MM.1S (cell line): ENCODE data around the gene PAAF1.

Experiments
- DNase-seq: peaks from one replicate; pipeline ENCODE4 v3.0.0-alpha.2; 2015
- H2AFZ ChIP-seq: fragments of 300-600 bp; sonication (generic); 2 replicates; pipeline ENCODE4 v1.6.0; 2016; ENCODE audit warnings: antibody characterized with exemption, low read length
- H3F3A ChIP-seq: fragments of 300-600 bp; sonication (generic); 2 replicates; pipeline ENCODE4 v1.6.1; 2016; ENCODE audit warnings: mild to moderate bottlenecking, antibody characterized with exemption, low read length, moderate library complexity, mixed read lengths; ENCODE audit not compliant: insufficient read depth
- H3K27ac ChIP-seq: fragments of 300-600 bp; sonication (generic); 2 replicates; pipeline ENCODE4 v1.5.1; 2016; ENCODE audit warnings: mild to moderate bottlenecking, low read length
- H3K27me3 ChIP-seq: fragments of 300-600 bp; sonication (generic); replicated peaks from 2 replicates; pipeline ENCODE4 v1.6.0; 2016; ENCODE audit warnings: low read length; ENCODE audit not compliant: insufficient read depth
- H3K36me3 ChIP-seq: fragments of 300-600 bp; sonication (generic); replicated peaks from 2 replicates; pipeline ENCODE4 v1.6.1; 2016; ENCODE audit warnings: mild to moderate bottlenecking, low read length, mixed read lengths; ENCODE audit not compliant: insufficient read depth
- H3K4me1 ChIP-seq: fragments of 300-600 bp; sonication (generic); 2 replicates; pipeline ENCODE4 v1.6.1; 2016; ENCODE audit warnings: low read length, mixed read lengths
- H3K4me2 ChIP-seq: fragments of 300-600 bp; sonication (generic); 2 replicates; pipeline ENCODE4 v1.6.0; 2016; ENCODE audit warnings: low read depth, low read length
- H3K4me3 ChIP-seq: fragments of 300-600 bp; sonication (generic); 2 replicates; pipeline ENCODE4 v1.5.1; 2016; ENCODE audit warnings: low read length, mixed read lengths
- H3K79me2 ChIP-seq: fragments of 300-600 bp; sonication (generic); 2 replicates; pipeline ENCODE4 v1.6.1; 2016; ENCODE audit warnings: mixed run types, low read length, mixed read lengths
- H3K9ac ChIP-seq: fragments of 300-600 bp; sonication (generic); 2 replicates; pipeline ENCODE4 v1.6.1; 2016; ENCODE audit warnings: low read length, mixed read lengths
- H3K9me2 ChIP-seq: fragments of 300-600 bp; sonication (generic); replicated peaks from 2 replicates; pipeline ENCODE4 v1.6.1; 2016; ENCODE audit warnings: mild to moderate bottlenecking, low read length, mixed read lengths; ENCODE audit not compliant: insufficient read depth
- H3K9me3 ChIP-seq: fragments of 300-600 bp; sonication (generic); replicated peaks from 2 replicates; pipeline ENCODE4 v1.6.1; 2016; ENCODE audit warnings: mild to moderate bottlenecking, low read length, mixed read lengths; ENCODE audit not compliant: insufficient read depth
- H4K20me1 ChIP-seq: fragments of 300-600 bp; sonication (generic); 2 replicates; pipeline ENCODE4 v1.6.1; 2016; ENCODE audit warnings: mild to moderate bottlenecking, low read length, moderate library complexity, mixed read lengths; ENCODE audit not compliant: insufficient read depth
- CTCF ChIP-seq: fragments of 300-600 bp; sonication (generic); IDR thresholded peaks from 2 replicates; pipeline ENCODE4 v1.5.1; 2016; ENCODE audit warnings: antibody characterized with exemption, low read length, mixed read lengths
- EZH2 ChIP-seq: fragments of 300-600 bp; sonication (generic); optimal IDR thresholded peaks from 2 replicates; pipeline ENCODE3; 2017; ENCODE audit warnings: low read depth, mild to moderate bottlenecking, antibody characterized with exemption, low read length, mixed read lengths
- EZH2phosphoT487 ChIP-seq: fragments of 300-600 bp; sonication (generic); IDR thresholded peaks from 2 replicates; pipeline ENCODE4 v1.6.1; 2018; ENCODE audit warnings: antibody characterized with exemption, low read length

PAAF1 gene

GRCh38 chr11:73962101-73962705, 85.4 kb downstream of the PAAF1 start:
- DNase-seq: no peak
- no peaks in the 10 kb centered on the region; the same call in 1 of the 2 replicates for H3K27me3 ChIP-seq
- no peaks in the 10 kb centered on the region for H3K36me3 ChIP-seq
- no peak overlapping the region for H3K4me3 ChIP-seq
- no peaks in the 10 kb centered on the region for H3K9me3 ChIP-seq
- H3F3A ChIP-seq: no peaks in the 10 kb centered on the region
- H4K20me1 ChIP-seq: no peaks in the 10 kb centered on the region
- no peak for TF ChIP-seq EZH2phosphoT487
- TF ChIP-seq EZH2: no peak
- no peak for TF ChIP-seq CTCF
- H3K4me1 ChIP-seq: peaks cover 6% of the 10 kb centered on the region; the same call in 1 of the 2 replicates
- no peak overlapping the region for H3K9ac ChIP-seq
- no peak overlapping the region for H2AFZ ChIP-seq
- H3K79me2 ChIP-seq: no peaks in the 10 kb centered on the region
- H3K9me2 ChIP-seq: no peaks in the 10 kb centered on the region
- H3K4me2 ChIP-seq: no peak overlapping the region
- no peak overlapping the region for H3K27ac ChIP-seq

- no peak overlapping the region for H3K4me3 ChIP-seq
- no peaks in the 10 kb centered on the region for H3K9me2 ChIP-seq
- TF ChIP-seq CTCF: no peak
- no peak for TF ChIP-seq EZH2
- TF ChIP-seq EZH2phosphoT487: no peak
- H3K4me2 ChIP-seq: peak overlapping the region; percentile 36; the same call in 1 of the 2 replicates
- H3F3A ChIP-seq: no peaks in the 10 kb centered on the region
- DNase-seq: no peak
- H3K27me3 ChIP-seq: no peaks in the 10 kb centered on the region
- H2AFZ ChIP-seq: peak overlapping the region; percentile 70
- H3K4me1 ChIP-seq: peaks cover 6% of the 10 kb centered on the region; the same call in 1 of the 2 replicates
- H3K27ac ChIP-seq: no peak overlapping the region
- H3K9me3 ChIP-seq: no peaks in the 10 kb centered on the region
- H3K79me2 ChIP-seq: no peaks in the 10 kb centered on the region
- H3K36me3 ChIP-seq: no peaks in the 10 kb centered on the region
- H4K20me1 ChIP-seq: no peaks in the 10 kb centered on the region
- H3K9ac ChIP-seq: no peak overlapping the region; the same call in 1 of the 2 replicates
Measured at GRCh38 chr11:73963861-73964260, 87.1 kb downstream of the PAAF1 start.

- Histone ChIP-seq H4K20me1 (no peaks in the 10 kb centered on the region), H3K79me2 (no peaks in the 10 kb centered on the region), H2AFZ (0 out of 2 replicates have a peak overlapping the region, but pooled peaks have one; percentile 12), H3K9me3 (no peaks in the 10 kb centered on the region), H3K9ac (no peak overlapping the region), H3K36me3 (no peaks in the 10 kb centered on the region), H3F3A (0 out of 2 replicates have a peak, but pooled peaks cover 3% of the 10 kb centered on the region), H3K4me1 (peaks cover 6% of the 10 kb centered on the region; the same call in 1 of the 2 replicates), H3K9me2 (no peaks in the 10 kb centered on the region), H3K4me3 (no peak overlapping the region), H3K4me2 (peak overlapping the region; percentile 36; the same call in 1 of the 2 replicates), H3K27ac (no peak overlapping the region), H3K27me3 (no peaks in the 10 kb centered on the region)
- DNase-seq: no peak
- no peak for TF ChIP-seq CTCF
- TF ChIP-seq EZH2: no peak
- TF ChIP-seq EZH2phosphoT487: no peak
Measured at GRCh38 chr11:73965076-73965763, 88.4 kb downstream of the PAAF1 start.
